Measurements from ENCODE around the gene SLC22A23.

SLC22A23 gene

DNA sequence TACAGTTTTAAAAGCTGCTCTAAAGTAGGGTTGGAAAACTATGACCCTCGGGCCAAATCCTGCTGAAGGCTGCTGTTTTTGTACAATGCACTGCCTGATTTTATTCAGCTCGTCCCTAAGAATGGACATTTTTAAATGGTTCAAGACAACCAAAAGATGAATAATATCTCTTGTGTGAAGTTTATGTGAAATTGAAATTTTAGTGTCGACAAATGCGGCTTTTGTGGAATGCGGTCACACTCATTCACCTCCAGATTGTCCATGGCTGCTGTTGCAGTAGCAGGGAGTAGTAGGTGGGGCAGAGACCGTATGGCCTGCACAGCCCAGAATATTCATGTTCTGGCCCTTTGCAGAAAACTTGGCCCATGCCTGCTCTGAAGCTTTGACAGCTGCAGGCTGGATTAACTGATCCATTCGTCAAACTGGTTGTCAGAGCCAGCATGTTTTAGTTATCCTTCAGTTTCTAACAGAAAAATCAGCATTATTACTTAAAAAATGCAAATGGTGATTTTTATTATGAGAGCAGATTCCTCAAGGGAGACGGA is 106.5 kb downstream of the SLC22A23 start:
- DNase-seq = peak; percentile 87

DNA sequence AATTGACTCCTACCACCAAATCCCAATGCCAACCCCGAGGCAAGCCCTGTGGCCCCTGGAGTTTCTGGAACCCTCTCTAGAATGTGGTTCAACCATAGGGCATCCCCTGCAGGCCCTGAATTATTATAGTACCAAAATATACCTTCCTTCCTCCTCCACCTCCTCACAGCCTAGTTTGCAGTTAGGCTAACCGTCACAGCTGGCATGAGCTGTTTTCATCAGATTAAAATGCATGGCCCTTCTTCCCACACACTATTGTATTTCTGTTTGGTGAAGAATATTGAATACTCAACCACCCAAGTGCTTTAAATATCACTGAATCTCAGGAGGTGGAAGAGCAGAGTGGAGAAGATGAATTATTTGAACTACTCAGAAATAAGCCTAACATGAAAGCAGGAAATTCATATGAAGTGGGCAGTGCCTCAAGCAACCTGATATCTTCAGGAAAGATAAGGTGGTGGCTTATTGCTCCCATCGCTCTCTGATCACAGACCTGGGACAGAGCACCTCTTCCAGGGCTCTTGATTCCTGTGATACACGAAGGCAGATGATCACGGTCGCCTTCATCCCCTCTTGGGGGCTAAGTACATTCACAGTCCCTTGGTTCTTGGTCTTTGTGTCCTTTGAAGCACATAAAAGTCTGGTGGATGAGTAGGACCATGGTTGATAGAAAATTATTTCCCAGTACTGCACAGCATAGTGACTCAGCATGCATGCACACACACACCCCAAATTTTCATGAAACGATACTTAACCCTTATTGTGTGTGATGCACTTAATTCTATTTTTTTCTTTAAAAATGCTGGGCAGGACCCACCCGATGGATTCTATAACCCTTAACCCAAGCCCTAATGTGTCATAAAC is 107.2 kb downstream of the SLC22A23 start:
- peak; percentile 30 for DNase-seq

GRCh38 chr6:3348821-3349220 is 108.0 kb downstream of the SLC22A23 start:
- no peak for DNase-seq

DNA sequence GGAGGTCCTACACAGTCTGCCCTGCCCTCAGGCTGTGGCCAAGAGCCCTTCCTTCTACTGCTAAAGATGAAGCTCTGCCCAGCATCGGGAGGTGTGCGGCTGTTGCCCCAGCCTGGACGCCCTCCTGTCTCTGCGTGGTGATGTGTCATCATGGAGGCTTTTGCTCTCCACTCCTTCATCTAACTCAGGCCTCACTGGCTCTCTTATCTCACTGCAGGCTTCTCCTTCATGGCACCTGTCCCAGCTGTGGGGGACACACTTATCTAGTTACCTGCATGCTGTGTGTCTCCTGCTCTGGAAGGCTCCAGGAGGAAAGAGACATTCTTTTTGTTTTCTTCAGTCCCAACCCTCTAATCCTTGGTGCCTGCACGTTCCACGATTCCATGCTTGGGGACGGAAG is 109.0 kb downstream of the SLC22A23 start:
- no peak for DNase-seq

- DNase-seq = no peak
Measured at GRCh38 chr6:3347247-3347646, 109.6 kb downstream of the SLC22A23 start.

DNA sequence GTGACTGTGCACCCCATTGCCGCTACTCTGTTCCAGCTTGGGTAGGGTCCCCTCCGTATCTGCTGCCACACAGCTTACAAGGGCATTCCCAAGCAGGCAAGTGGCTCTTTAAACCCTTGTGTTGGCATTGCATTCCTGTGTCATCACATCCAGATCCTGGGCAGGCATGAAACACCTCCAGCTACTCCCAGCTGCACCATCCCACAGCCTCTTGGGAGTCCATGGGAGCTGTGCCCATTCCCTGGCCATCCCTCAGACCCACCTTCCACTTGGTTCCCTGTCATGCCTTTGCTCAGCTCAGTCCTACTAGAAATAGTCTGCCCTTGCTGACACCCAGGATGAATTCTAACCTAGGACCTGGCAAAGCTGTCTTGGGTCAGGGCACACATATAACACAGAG is 110.4 kb downstream of the SLC22A23 start:
- no peak for DNase-seq

DNA sequence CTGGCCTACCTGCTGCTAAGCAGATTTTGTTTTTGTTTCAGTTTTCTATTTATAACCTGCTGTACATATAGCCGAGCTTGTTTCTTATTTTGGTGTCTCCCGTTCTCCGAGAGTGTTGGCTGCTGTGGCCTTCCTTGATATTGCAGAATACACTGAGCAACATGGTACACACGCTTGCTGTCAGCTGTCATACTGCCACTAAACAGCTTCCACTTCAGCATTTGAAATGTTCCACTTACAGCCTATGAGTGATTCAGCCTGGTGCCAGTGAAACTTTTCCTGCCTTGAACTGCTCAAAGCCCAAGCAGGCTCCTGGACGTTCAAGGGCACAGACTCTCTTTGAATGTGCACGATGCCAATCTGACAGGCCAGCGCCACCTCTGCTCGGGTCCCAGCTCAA is 111.0 kb downstream of the SLC22A23 start:
- DNase-seq = no peak

GRCh38 chr6:3343089-3343883 is 113.6 kb downstream of the SLC22A23 start:
- DNase-seq = peak; percentile 99

DNA sequence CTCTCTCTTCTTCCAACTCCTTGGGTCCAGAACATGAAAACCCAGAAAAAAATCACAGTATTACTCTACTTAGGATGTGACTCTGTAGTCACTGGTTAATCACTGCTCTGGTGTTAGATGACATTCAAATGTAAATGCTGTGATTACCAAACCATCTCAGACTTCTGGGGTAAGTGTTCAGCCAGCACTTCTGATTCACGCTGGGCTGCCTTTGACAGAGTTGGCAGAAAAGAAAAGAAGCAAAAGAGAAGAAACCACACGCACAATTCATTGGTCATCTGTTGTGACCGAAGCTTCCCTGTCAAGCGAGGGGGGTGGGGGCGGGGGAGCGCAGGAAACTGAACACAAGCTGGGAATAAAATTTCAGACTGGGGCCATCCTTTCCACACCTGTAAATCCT is 115.4 kb downstream of the SLC22A23 start:
- peak; percentile 67 for DNase-seq

DNA sequence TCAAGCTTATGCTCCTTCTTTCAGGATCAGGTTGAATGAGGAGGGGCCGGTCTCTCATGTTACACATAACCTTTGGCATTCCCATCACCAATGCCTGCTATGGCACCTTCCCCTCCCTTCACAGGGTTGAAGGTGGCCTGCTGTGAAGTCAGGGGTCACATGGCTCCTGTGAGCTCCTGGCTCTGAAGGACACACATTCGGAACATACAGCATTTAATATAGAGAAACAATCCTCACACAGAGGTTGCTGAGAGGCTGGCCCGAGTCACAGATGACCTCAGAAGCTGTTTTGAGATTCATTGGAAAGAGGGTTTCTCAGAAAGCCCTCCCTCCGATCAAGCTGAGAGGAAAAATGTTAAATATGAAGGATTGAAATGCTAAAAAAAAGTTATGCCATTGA is 116.0 kb downstream of the SLC22A23 start:
- no peak for DNase-seq

DNA sequence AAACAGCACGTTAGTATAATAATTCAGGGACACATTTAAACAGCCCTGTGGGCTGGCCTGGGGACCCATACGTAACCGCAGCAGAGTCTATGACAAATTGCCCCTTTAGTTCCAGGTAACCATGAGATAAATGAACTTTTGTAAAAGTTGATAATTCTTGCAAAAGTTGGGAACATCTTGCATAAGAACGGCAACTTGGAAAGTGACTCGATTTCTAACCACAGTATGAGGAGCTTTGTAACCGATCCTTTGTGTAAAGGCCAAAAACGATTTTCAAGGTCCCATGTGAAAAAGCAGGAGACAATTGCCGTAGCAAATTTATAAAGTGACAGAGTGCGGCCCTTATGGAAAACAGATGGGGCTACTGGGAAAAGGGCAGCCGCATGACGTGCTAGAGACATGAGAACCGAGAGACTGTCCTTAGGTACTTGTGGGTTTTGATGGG is 116.5 kb downstream of the SLC22A23 start:
- DNase-seq = no peak

- DNase-seq = no peak
Measured at GRCh38 chr6:3339811-3340210, 117.0 kb downstream of the SLC22A23 start.

- peak; percentile 33 for DNase-seq
Measured at GRCh38 chr6:3337521-3338350, 119.1 kb downstream of the SLC22A23 start.

DNA sequence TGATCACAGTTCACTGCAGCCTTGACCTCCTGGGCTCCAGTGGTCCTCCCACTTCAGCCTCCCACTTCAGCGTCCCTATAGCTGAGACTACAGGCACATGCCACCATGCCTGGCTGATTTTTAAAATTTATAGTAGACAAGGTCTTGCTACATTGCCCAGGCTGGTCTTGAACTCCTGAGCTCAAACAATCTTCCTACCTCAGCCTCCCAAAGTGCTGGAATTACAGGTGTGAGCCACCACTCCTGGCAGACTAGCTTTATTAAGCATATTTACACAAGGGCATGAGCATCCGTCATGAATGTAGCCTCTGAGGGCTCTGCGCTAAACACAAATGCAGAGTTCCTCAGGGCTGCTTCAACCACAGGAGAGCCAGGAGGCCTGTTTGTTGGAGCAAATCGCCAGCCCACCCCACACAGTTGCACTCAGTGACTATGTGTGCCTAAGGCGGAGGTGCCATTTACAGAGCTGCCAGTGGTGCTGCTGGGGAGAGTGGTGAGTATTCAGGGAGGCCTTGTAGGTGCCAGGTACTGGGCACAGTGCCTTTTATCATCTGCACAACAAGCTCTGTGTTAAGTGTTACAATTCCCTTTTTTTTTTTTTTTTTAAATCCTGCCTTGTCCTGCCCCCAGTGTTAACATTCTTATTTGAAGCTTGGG is 119.9 kb downstream of the SLC22A23 start:
- DNase-seq = no peak

- DNase-seq = no peak
Measured at GRCh38 chr6:3336066-3336786, 120.6 kb downstream of the SLC22A23 start.

- DNase-seq = no peak
Measured at GRCh38 chr6:3335169-3335568, 121.7 kb downstream of the SLC22A23 start.

DNA sequence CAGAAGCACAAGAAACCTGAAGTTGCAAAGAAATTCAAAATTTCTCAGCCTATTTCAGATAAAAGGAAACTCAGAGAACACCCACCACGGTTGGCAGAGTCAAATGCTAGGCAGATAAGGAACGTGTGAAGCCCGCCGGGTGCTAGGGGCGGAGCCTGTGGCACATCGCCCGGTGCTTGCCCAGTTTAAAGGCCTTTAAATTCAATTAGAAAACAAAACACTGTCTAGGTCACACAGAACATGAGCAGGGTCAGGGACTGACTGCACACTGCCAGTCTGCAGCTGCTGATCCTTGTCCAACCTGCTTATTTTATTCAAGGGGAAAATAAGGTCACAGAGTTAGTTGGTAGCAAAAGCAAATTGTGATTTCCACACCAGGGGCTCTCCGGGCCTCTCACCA is 122.3 kb downstream of the SLC22A23 start:
- peak; percentile 90 for DNase-seq

GRCh38 chr6:3333263-3333662 is 123.6 kb downstream of the SLC22A23 start:
- peak; percentile 81 for DNase-seq

DNA sequence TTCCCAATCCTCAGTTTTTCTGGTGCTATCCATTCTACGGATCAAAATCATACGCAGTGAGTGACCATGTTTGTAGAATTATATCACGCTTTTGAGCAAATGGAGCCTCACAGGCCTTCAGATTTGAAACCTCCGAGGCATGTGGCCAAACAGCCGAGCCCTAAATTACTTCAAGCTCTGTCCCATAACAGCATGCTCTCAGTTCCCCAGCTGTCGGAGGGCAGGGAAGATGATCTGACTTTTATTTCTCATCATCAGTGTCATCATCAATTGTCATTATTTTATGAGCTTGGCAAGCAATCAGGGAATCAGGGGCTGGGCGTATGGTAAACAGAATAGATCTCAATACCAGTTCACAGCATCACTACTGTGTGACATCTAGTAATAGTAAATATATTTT is 124.9 kb downstream of the SLC22A23 start:
- no peak for DNase-seq

- no peak for DNase-seq
Measured at GRCh38 chr6:3331494-3331893, 125.4 kb downstream of the SLC22A23 start.

DNA sequence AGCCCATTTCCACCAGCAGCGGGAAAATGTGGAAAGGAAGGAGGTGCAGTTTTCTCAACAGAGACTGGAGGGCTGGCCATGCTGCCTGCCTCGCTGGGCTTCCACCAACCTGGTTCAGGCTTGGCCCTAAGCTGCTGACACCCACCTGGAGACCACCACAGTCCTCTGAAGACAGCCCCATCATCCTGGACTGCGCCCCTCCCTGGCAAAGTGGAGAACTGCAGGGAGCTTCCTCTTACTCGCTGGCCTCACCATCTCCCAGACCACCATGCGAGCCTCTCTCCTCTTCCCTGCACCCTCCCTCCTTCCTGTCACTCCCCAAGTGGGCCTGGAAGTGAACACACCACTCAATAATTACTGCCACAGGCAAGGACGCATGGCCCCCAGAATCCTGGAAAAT is 126.7 kb downstream of the SLC22A23 start:
- DNase-seq = peak; percentile 27

Measured in NCI-H82 (cell line).